ENCODE measurements around the gene COQ10A. TPM values are rescaled to one million over a fixed set of nuclear protein-coding genes. Genes with fewer than 3 reads are reported as not detected.

The COQ10A gene
- total and polyA plus RNA-seq, 2 donors (not counting 3 experiments of a cell fraction or from before 2014, with no cell fraction given): 14.7 to 32.4 TPM

DNA sequence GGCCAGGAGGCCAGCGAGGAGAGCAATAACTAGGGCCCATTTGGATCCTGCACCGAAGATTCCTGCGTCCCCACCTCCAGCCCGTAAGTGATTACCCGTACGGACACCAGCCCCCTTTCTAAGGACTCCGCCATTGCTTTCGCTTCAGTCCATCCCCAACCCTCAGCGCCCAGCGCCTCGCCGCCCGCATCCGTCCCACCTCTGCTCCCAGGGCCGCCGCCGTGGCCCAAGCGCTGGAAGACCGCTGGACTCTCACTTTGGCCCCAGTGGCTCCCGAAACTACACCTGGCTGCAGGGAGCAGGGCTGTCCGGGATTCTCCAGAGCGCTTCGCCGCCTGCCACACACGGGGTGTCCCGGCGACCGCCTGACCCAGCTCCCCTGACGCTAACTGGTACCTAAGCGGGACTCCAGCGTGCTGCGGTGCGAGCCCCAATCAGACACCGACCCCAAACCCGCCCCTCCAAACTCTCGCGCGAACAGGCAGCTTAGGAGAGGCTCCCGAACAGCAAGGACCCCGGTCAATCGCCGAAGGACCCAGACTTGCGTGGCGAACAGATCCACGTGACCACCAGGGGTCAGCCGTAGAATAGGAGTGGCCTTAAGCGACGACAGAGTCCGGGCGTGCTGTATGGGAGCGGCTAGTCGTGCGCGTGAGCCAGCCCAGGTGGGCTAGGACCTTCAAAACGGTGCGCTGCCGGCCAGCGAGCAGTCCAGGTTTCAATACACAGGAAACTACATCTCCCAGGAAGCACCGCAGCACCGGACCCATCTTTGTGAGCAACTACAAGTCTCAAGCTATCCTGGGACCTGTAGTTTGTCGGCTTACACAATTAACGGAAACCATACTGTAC, 49.1 kb downstream of the COQ10A start, which contains the start of gene CNPY2:
TSS of gene CNPY2 (minus strand) at position 367 of the 852 bp plus-strand sequence. CDS start 771 bp downstream, outside the sequence.
- dilution Hi-C loops (cut with MboI; ENCODE audit: extremely low pct_ligation_motif_present, low sequenced_read_pairs): no loop called here
- Histone ChIP-seq H4K20me1 (replicated peaks; ENCODE audit: control insufficient read depth, extremely low read depth, insufficient read depth, low read length) (no peaks in the 10 kb centered on the region), H3K4me2 (ENCODE audit: insufficient read depth, low read length) (peak within 1 kb of the TSS; percentile 62), H3K27me3 (ENCODE audit: control insufficient read depth in 2 of 2, insufficient read depth in 2 of 2, low read length in 2 of 2) (no peaks in the 10 kb centered on the region), H3K9ac (replicated peaks; ENCODE audit: extremely low read depth, insufficient read depth, low read length) (peak within 1 kb of the TSS; percentile 69), H3K4me3 (replicated peaks in 1 of 3; ENCODE audit: insufficient read depth in 1 of 3, low read depth in 1 of 3, low read length in 3 of 3) (peak within 1 kb of the TSS; percentile 15 to 70 (median 57)), H3K79me2 (ENCODE audit: control insufficient read depth, insufficient read depth, low read length) (peaks cover 13% of the 10 kb centered on the region), H3K36me3 (ENCODE audit: control insufficient read depth in 2 of 2, extremely low read depth in 1 of 2, insufficient read depth in 2 of 2, low read length in 2 of 2) (peaks cover 0 to 3% of the 10 kb centered on the region in 2 experiments), H3K9me3 (replicated peaks; ENCODE audit: control insufficient read depth, insufficient read depth, low read length) (no peaks in the 10 kb centered on the region), H3K4me1 (ENCODE audit: control insufficient read depth, extremely low read depth, insufficient read depth, low read length) (peaks cover 9% of the 10 kb centered on the region), H2AFZ (ENCODE audit: low read depth, low read length) (peak within 1 kb of the TSS; percentile 72), H3K27ac (ENCODE audit: insufficient read depth, low read depth, low read length) (peak within 1 kb of the TSS; percentile 63), H3K9me1 (replicated peaks; ENCODE audit: control insufficient read depth, extremely low read depth, insufficient read depth, low read length) (no peaks in the 10 kb centered on the region)
- peak; percentile 98 for DNase-seq (ENCODE audit: low read depth, low spot score)
- intact Hi-C loops (cut with micrococcal nuclease): loop anchor here (1.0 kb wide), 5 partner anchors 16 to 148 kb away; partner anchors contain the start of genes CS, STAT2 and TIMELESS
- TF ChIP-seq POLR2AphosphoS5 (IDR thresholded peaks at IDR 0.05; ENCODE audit: insufficient read depth, low read depth, low read length): peak; percentile 88
- no peak for TF ChIP-seq GATA2 (IDR thresholded peaks at IDR 0.05; ENCODE audit: insufficient read depth, insufficient read length, low read depth, low read length)
- TF ChIP-seq POLR2A (IDR thresholded peaks at IDR 0.05; ENCODE audit: low read depth, low read length): peak; percentile 64
- TF ChIP-seq, protein P1, sequence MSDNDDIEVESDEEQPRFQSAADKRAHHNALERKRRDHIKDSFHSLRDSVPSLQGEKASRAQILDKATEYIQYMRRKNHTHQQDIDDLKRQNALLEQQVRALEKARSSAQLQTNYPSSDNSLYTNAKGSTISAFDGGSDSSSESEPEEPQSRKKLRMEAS (IDR thresholded peaks at IDR 0.05; ENCODE audit: insufficient read depth, insufficient read length): peak; percentile 81
- TF ChIP-seq JUN (IDR thresholded peaks at IDR 0.05; ENCODE audit: borderline replicate concordance, insufficient read depth, insufficient read length, low read depth): no peak
- TF ChIP-seq, protein P2, sequence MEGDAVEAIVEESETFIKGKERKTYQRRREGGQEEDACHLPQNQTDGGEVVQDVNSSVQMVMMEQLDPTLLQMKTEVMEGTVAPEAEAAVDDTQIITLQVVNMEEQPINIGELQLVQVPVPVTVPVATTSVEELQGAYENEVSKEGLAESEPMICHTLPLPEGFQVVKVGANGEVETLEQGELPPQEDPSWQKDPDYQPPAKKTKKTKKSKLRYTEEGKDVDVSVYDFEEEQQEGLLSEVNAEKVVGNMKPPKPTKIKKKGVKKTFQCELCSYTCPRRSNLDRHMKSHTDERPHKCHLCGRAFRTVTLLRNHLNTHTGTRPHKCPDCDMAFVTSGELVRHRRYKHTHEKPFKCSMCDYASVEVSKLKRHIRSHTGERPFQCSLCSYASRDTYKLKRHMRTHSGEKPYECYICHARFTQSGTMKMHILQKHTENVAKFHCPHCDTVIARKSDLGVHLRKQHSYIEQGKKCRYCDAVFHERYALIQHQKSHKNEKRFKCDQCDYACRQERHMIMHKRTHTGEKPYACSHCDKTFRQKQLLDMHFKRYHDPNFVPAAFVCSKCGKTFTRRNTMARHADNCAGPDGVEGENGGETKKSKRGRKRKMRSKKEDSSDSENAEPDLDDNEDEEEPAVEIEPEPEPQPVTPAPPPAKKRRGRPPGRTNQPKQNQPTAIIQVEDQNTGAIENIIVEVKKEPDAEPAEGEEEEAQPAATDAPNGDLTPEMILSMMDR (IDR thresholded peaks at IDR 0.05; ENCODE audit: extremely low read depth in 1 of 2, insufficient read depth in 1 of 2, low read depth in 1 of 2, low read length in 2 of 2): peak in 1 of 2 donors; percentile 23
- TF ChIP-seq EZH2 (IDR thresholded peaks at IDR 0.05; ENCODE audit: borderline replicate concordance, low read depth, low read length, severe bottlenecking): no peak
- peak; percentile 41 for TF ChIP-seq MYC (IDR thresholded peaks at IDR 0.05; ENCODE audit: low read depth, low read length)
- TF ChIP-seq FOS (IDR thresholded peaks at IDR 0.05; ENCODE audit: borderline replicate concordance, insufficient read depth, low read length): no peak
- ChIA-PET POLR2A (interaction anchor here (0.6 to 1.7 kb wide), 5 partner anchors 18 to 207 kb away, joined by 4 to 9 read pairs (median 5); partner anchors contain the start of genes PAN2, RNF41 and STAT2), CTCF (interaction anchor here (0.8 to 4.5 kb wide), 11 partner anchors 8 to 147 kb away, joined by 3 to 60 read pairs (median 4); partner anchors contain the start of genes CS, PAN2, SMARCC2 and STAT2)
- BruUV-seq (replicated peaks): no TSS peak
- FAIRE-seq: peak; percentile 98

Measured in endothelial cell of umbilical vein (primary cell).